Hepatocyte (in vitro differentiated cells): ENCODE measurements around the gene GRIN3A. TPM values are rescaled to one million over a fixed set of nuclear protein-coding genes. Genes with fewer than 3 reads are reported as not detected.

ENCODE experiments used
- DNase-seq: peaks from one replicate; pipeline ENCODE4 v3.0.0-alpha.2; 2016; ENCODE audit warnings: low spot score
- H2AFZ ChIP-seq: fragments of 200-600 bp; sonication (generic); 2 replicates; pipeline ENCODE4 v1.6.0; 2016; ENCODE audit warnings: antibody characterized with exemption, mild to moderate bottlenecking
- H3K27ac ChIP-seq: fragments of 200-600 bp; sonication (generic); 2 replicates; pipeline ENCODE4 v1.5.1; 2016; ENCODE audit warnings: mild to moderate bottlenecking
- H3K27me3 ChIP-seq: fragments of 200-600 bp; sonication (generic); 2 replicates; pipeline ENCODE4 v1.6.1; 2016
- H3K36me3 ChIP-seq: fragments of 200-600 bp; sonication (generic); replicated peaks from 2 replicates; pipeline ENCODE4 v1.5.1; 2016; ENCODE audit warnings: low read depth; ENCODE audit not compliant: insufficient read depth
- H3K4me1 ChIP-seq: fragments of 200-600 bp; sonication (generic); 2 replicates; pipeline ENCODE4 v1.5.1; 2016; ENCODE audit warnings: mild to moderate bottlenecking, moderate library complexity; ENCODE audit not compliant: insufficient read depth
- H3K4me2 ChIP-seq: fragments of 200-600 bp; sonication (generic); 2 replicates; pipeline ENCODE4 v1.6.0; 2016
- H3K4me3 ChIP-seq: fragments of 200-600 bp; sonication (generic); 2 replicates; pipeline ENCODE4 v1.5.1; 2016; ENCODE audit warnings: mild to moderate bottlenecking
- H3K79me2 ChIP-seq: fragments of 200-600 bp; sonication (generic); 2 replicates; pipeline ENCODE4 v1.6.0; 2017; ENCODE audit warnings: mild to moderate bottlenecking
- H3K9me2 ChIP-seq: fragments of 200-600 bp; sonication (generic); replicated peaks from 2 replicates; pipeline ENCODE4 v1.6.0; 2017; ENCODE audit warnings: mild to moderate bottlenecking; ENCODE audit not compliant: insufficient read depth
- H3K9me3 ChIP-seq: fragments of 200-600 bp; sonication (generic); 2 replicates; pipeline ENCODE4 v1.5.1; 2016; ENCODE audit warnings: low read depth, mild to moderate bottlenecking
- H4K20me1 ChIP-seq: fragments of 200-600 bp; sonication (generic); 2 replicates; pipeline ENCODE4 v1.6.0; 2016; ENCODE audit warnings: mild to moderate bottlenecking; ENCODE audit not compliant: insufficient read depth, poor library complexity, severe bottlenecking
- CTCF ChIP-seq: fragments of 200-600 bp; sonication (generic); IDR thresholded peaks from 2 replicates; pipeline ENCODE4 v1.5.1; 2016; ENCODE audit warnings: antibody characterized with exemption, mild to moderate bottlenecking; ENCODE audit not compliant: poor library complexity
- EZH2 ChIP-seq: fragments of 200-600 bp; sonication (generic); IDR thresholded peaks from 2 replicates; pipeline ENCODE4 v1.6.1; 2016; ENCODE audit warnings: antibody characterized with exemption, mild to moderate bottlenecking, borderline replicate concordance
- EZH2phosphoT487 ChIP-seq: fragments of 200-600 bp; sonication (generic); IDR thresholded peaks from one replicate; pipeline ENCODE4 v1.6.1; 2018; ENCODE audit warnings: antibody characterized with exemption, mild to moderate bottlenecking, low read depth, moderate library complexity; ENCODE audit not compliant: unreplicated experiment, severe bottlenecking
- WGBS: methylation state at CpG from one replicate; pipeline ENCODE4 v1.1.6; 2016; ENCODE audit warnings: low lambda C conversion rate; ENCODE audit errors: missing lambda C conversion rate; 5-methylcytosine and 5-hydroxymethylcytosine counted together
- polyA plus RNA-seq: library from polyadenylated mRNA; unstranded; fragments of >200 nt; fragmentation: Nextera tagmentation; extraction: Ambion mirVana; gene quantifications from 2 replicates; pipeline ENCODE4 v1.2.1, GENCODE V29; 2016
- total RNA-seq: library from RNA; depleted of rRNA; stranded (reverse); fragments of >200 nt; gene quantifications from 2 replicates; pipeline ENCODE4 v1.2.3, GENCODE V29; 2014

GRIN3A gene
- total and polyA plus RNA-seq, 2 experiments from 2014 or later = 0.10 TPM; not detected in 1

- Histone ChIP-seq H4K20me1 (no peaks in the 10 kb centered on the region), H2AFZ (no peak overlapping the region), H3K79me2 (no peaks in the 10 kb centered on the region), H3K4me1 (no peaks in the 10 kb centered on the region), H3K4me3 (no peak overlapping the region), H3K9me3 (no peaks in the 10 kb centered on the region), H3K9me2 (no peaks in the 10 kb centered on the region), H3K36me3 (no peaks in the 10 kb centered on the region), H3K4me2 (no peak overlapping the region), H3K27ac (no peak overlapping the region), H3K27me3 (no peaks in the 10 kb centered on the region)
- TF ChIP-seq EZH2phosphoT487 (no peak), EZH2 (no peak), CTCF (no peak)
- DNase-seq = no peak
- WGBS = 79% methylated on average over 5 of the region's 5 CpGs
Measured at GRCh38 chr9:101569741-101570501, 168.5 kb downstream of the GRIN3A start.

DNA sequence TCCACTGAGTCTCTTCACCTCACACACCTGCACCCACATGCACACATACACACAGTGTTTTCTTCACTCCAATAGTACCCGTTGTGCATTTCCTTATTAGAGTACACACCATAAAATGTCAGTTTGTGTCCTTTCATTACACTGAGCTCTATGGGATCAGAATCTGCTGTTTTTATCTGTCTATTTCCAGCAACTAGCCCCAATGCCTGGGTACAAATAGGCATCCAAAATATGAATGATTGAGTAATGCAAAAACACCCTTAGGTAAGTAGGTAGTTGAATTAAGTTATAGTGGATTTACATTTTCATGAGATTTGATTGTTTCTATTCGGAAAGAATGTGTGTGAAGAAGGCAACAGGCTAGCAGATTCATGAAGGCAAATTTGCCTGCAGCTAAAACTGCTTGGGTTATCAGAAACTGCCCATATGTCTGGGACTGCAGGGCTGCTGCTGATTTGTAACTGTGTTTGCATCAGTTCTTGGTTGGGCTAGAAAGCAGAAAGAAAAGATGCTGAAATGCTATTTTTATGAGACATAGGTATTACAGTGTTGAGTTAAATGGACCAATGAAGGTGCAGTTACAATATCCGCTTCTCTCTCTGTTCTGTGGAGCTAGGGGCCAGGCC is 170.6 kb downstream of the GRIN3A start:
- Histone ChIP-seq H3K27ac (no peak overlapping the region), H3K79me2 (no peaks in the 10 kb centered on the region), H3K4me3 (no peak overlapping the region), H3K4me1 (no peaks in the 10 kb centered on the region), H3K27me3 (no peaks in the 10 kb centered on the region), H3K4me2 (no peak overlapping the region), H3K9me2 (no peaks in the 10 kb centered on the region), H2AFZ (no peak overlapping the region), H3K9me3 (no peaks in the 10 kb centered on the region), H3K36me3 (no peaks in the 10 kb centered on the region), H4K20me1 (no peaks in the 10 kb centered on the region)
- 94% methylated on average over 3 of the region's 3 CpGs for WGBS
- no peak for TF ChIP-seq EZH2phosphoT487
- TF ChIP-seq CTCF = no peak
- TF ChIP-seq EZH2 = no peak
- no peak for DNase-seq

DNA sequence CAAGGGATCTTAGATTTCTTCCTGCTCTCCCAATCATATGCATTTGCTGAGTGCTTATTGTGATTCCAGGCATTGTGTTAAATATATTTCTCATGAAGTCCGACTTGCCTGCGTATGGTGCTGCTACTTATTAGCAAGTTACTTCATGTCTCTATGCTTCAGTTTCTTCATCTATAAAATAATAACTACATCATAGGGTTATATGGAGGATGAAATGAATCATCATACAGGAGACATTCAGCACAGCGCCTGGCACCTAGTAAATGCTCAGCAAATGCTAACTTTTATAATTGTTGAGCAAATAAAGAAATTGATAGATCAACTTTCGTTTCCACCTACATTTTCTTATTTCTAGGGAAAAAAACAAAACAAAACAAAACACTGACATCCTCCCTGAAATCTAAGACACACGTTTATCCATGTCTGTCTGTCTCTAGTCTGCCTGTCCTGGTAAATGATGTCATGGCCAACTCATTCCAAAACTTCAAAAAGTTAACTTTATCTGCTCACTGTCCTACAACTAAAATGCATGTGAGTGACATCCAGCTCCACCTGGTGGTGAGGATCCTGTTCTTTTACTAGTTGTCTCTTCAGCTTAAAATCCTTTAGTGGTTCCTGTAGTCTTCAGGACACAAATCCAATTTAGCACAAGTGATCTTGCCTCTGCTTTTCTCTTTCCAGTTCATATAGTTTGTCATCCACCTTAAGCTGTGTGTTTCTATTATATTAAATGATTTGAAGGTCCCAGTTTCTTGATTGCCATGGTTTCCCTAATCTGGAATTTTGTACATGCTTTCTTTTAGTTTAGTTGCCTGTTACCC is 171.3 kb downstream of the GRIN3A start:
- no peaks in the 10 kb centered on the region for H3K79me2 ChIP-seq
- no peaks in the 10 kb centered on the region for H3K36me3 ChIP-seq
- no peak overlapping the region for H2AFZ ChIP-seq
- no peak overlapping the region for H3K27ac ChIP-seq
- 84% methylated on average over 5 of the region's 5 CpGs for WGBS
- TF ChIP-seq CTCF (peak; percentile 44), EZH2 (no peak), EZH2phosphoT487 (no peak)
- no peak overlapping the region for H3K4me2 ChIP-seq
- H3K9me2 ChIP-seq = no peaks in the 10 kb centered on the region
- no peaks in the 10 kb centered on the region for H3K9me3 ChIP-seq
- H4K20me1 ChIP-seq = no peaks in the 10 kb centered on the region
- no peaks in the 10 kb centered on the region for H3K27me3 ChIP-seq
- DNase-seq = peak; percentile 29
- no peaks in the 10 kb centered on the region for H3K4me1 ChIP-seq
- H3K4me3 ChIP-seq = no peak overlapping the region
